HG03378 (cell line): ENCODE results near the gene BRD7.
"Not testable (repeated sequence)": the region's sequence is repeated elsewhere in the genome, so short reads cannot be mapped to it uniquely, and the experiment has no call there.

Experiments
- ATAC-seq: cut with Tn5 transposase; IDR thresholded peaks from one replicate; pipeline ENCODE4 v1.9.1; 2021; ENCODE audit warnings: mild to moderate bottlenecking, moderate library complexity; ENCODE audit not compliant: unreplicated experiment

Gene BRD7

DNA sequence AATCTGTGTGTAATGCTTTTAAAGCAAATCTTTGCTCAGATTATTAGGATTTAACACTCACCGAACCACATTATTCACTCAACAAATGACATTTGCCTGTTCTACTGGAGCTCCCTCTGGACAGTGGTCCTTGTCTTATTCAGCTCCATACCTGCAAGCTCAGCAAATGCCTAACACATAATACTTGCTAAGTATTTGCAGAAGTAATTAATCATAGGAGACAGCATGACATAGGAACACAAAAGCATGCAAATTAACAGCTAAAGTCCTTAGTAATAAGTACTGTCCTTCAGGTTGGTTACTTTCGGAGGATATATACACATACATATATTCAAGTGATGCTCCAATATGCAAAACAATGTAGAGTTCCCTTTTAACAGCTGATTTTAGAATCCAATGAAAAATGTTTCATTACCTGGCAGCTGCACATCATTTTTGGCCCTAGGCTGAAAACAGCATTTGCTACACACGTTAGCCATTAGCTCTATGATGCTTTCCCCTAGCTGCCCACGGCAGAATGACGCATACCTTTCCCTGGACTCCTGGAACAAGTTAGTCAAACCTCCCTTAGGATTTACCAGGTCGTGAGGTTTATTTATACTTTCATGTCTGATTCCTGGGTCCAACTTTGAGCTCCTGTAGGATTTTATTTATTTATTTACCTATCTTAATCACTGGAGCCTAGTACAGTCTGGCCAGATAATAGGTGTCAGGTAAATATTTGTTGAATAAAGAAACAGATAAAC lies 8.6 kb downstream of the BRD7 start:
- ATAC-seq, result no peak

DNA sequence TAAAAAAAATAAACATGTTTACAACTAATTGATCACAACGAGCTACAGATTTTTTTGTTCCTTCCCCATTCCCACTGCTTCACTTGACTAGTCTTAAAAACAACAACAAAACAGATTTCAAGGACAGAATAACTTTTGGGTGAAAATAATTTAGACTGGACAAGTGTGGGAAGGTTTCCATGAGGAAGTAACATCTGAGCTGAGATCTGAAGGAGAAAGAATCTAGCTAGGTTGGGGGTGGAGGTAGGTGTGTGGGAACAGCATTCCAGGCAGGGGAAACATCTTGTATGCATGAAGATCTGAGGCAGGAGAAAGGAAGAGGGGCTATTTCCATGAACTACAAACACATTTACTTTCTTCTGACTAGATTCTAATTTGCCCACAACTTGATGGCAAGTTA lies 9.2 kb downstream of the BRD7 start:
- no peak for ATAC-seq

DNA sequence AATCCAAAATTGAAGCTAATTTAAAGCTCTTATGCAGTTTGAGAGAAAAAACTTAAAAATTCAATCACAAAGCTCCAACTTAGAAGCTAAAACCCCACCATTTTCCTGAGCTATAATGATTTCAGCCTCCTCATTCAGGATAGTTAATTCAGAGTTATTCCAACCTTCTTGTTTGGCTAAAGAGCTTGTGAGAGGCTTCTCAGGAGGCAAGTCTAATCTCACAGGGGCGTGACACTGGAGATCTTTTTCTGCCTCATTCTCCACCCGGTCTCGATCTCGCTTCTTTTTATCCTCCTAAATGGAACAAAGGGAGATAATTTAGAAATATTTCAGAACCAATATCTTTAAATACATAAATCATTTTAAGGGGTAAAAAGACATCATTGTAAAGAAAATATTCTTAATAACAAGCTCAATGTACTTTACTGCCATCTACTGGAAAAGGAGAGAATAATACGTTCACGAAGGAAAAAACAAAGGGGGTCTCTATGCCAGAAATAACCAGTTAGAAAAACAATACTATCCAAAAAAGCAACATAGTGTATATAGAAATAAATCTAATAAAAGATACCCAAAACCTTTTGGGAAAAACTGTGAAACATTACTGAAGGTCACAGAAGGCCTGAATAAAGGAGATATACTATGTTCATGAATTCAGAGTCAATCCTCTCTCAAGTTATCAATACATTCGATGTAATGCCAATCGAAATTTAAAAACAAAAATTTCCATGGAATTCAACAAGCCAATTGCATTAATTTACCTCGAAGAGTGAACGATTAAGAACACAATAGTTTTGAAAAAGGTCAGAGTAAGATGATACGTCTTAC lies 13.9 kb downstream of the BRD7 start:
- no peak for ATAC-seq

DNA sequence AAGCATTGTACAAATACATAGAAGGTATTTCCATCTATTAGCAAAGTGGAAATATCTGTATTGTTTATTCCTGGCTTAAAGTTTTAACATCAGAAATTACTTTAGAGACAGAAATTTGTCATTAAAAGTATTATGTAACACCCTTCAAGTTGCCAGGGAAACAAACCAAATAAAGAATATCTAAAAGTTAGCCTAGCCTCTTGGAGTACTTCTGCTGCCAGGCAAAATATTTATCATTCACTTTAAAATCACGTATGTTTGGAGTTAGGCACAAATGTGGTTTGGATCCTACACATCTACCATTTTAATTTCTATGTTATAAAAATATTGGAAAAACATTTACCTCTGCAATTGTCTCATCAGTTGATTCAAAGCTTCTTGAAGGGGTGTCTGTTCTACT lies 14.7 kb downstream of the BRD7 start:
- no peak for ATAC-seq

DNA sequence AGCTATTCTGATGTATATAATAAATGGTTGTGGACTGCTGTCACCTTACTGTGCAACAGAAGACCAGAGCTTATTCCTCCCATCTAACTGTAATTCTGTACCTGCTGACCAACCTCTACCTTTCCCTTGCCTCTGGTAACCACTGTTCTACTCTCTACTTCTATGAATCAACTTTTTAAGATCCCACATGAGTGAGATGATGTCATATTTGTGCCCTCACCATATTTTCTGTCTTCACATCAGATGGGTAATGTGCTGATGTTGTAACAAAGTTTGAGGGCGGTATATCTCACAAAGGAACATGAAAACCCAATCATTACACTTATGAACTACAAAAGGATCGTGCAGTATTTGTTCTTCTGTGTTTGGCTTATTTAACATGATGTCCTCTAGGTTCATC lies 16.8 kb downstream of the BRD7 start:
- no peak for ATAC-seq

DNA sequence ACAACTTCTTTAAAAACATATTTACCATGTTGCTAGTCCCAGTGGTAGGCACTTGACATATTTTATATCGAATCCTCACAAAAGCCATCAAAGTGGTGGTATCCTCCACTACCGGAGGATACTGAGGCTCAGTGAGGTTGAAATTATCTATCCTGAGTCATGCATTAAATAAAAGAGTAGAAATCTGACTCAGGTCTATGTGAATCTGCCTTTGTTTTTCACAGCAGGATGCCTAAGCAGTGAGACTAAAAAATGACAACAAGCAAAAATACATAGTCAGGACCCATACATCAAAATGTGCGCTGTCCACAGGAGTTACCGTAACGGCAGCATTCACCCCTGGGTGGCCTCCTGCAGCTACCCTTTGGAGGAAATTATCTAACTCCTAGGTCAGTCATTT lies 17.7 kb downstream of the BRD7 start:
- ATAC-seq, result no peak

DNA sequence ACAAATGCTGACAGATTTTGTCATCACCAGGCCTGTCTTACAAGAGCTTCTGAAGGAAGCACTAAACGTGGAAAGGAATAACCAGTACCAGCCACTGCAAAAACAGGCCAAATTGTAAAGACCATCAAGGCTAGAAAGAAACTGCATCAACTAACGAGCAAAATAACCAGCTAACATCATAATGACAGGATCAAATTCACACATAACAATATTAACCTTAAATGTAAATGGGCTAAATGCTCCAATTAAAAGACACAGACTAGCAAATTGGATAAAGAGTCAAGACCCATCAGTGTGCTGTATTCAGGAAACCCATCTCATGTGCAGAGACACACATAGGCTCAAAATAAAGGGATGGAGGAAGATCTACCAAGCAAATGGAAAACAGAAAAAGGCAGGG lies 23.6 kb downstream of the BRD7 start:
- not testable (repeated sequence) for ATAC-seq

DNA sequence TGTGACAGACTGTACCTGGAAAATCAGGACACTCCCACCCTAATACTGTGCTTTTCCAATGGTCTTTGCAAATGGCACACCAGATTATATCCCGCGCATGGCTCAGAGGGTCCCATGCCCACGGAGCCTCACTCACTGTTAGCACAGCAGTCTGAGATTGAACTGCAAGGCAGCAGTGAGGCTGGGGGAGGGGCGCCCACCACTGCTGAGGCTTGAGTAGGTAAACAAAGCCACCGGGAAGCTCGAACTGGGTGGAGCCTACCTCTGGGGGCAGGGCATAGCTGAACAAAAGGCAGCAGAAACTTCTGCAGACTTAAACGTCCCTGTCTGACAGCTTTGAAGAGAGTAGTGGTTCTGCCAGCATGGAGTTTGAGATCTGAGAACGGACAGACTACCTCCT lies 25.2 kb downstream of the BRD7 start:
- not testable (repeated sequence) for ATAC-seq

DNA sequence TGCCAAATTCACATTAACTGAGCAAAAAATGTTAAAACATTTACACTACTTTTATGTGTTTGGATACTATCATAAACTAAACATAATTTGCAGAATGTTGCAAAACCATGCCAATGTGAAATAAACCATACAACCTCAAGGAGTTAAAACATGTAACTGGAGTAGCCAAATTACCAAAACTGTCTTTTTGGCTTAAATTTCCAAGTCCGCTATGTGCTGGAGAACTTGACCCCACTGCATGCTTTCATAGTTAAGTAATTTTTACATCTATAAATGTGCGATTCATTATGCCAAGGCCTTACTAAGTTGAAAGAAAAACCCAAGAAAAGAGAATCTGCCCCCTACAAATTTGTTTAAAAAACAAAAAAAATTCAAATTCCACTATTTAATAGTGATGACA lies 28.2 kb downstream of the BRD7 start:
- no peak for ATAC-seq

DNA sequence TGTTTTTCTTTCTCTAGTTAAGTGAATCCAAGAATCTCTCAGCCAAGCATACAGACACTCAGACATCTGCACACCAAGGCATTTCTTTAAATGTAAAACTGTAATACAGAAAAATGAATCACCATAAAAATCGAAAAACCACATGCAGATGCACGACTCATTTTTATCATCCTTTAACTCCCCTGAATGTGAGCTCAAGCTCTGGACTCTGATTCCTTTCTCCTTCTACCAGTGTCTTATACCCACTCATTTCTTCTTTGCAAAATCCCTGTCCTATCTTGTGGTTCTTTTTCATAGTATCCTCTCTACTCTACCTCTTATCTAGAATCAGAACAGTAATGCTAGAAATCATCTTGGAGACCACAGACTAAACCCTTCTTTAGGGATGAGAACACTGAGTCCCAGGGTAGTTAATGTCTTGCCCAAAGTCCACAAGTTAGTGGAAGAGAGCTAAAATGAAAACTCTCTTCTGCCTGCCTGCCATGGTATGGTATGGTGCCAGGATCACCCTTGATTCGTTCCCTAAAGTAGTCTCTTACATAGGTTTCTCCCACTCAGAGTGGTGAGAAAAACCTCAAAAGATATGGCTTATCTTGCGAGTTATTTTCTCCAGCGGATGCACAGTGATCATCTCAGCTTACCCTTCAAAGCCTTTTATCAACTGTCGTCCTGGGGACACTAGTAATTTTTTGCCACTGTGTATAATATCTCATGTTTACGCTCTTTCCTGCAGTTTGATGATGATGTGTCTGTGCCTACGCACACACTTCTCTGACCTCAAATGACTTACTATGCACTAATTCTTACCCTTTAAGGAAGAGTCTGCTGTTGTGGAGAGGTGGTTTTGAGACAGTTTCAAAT lies 30.2 kb downstream of the BRD7 start:
- no peak for ATAC-seq

DNA sequence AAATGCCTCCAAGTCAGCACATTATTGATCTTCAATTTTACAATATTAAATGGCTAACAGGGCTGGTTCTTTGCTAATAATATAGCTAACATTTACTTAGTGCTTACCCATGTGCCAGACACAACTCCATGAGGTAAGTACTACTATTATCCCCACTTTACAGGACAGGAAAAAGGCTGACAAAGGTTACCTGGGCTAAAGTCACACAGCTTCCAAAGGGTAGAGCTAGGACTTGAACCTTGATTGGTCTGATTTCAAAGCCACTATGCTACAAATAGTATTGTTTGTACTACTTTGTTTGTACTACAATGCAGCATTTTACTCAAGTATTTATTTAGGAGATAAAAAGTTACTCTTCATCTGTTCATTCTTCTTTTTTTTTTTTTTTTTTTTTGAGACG lies 31.9 kb downstream of the BRD7 start:
- ATAC-seq, result no peak

DNA sequence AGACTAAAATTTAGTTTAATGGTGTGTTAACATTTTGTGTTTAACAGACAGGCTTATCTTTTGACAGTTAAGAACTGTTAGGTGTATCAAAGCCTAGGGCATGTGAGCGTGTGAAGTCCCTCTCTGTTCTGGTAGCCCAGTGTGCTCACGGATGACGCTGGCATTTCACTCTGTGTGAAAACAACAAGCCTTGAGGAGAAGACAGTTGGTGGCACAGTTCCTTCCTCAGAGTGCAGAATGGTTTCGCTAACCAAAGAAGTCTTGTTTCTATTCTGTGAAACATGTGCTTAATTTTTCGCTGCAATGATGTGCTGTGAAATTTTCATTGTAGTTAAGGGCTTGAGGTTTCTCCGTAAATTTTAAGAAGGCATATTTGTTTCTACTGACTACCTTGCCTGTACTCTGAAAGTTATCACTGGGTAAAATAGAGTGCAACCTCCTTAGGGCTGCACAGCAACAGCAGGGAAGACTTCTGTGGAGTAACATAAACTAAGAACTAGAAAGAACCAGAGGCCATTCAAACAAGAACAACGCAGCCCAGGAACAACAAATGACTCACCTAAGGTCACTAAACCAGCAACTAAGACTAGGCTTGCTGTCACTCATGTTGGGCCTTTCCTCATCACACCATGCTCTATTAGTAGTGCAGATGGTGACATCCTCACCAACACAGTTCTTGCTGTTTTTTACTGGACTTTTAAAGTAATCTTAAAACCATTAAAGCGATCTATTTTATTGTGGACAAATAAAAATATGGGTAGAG lies 33.4 kb downstream of the BRD7 start:
- ATAC-seq, result peak; percentile 49

DNA sequence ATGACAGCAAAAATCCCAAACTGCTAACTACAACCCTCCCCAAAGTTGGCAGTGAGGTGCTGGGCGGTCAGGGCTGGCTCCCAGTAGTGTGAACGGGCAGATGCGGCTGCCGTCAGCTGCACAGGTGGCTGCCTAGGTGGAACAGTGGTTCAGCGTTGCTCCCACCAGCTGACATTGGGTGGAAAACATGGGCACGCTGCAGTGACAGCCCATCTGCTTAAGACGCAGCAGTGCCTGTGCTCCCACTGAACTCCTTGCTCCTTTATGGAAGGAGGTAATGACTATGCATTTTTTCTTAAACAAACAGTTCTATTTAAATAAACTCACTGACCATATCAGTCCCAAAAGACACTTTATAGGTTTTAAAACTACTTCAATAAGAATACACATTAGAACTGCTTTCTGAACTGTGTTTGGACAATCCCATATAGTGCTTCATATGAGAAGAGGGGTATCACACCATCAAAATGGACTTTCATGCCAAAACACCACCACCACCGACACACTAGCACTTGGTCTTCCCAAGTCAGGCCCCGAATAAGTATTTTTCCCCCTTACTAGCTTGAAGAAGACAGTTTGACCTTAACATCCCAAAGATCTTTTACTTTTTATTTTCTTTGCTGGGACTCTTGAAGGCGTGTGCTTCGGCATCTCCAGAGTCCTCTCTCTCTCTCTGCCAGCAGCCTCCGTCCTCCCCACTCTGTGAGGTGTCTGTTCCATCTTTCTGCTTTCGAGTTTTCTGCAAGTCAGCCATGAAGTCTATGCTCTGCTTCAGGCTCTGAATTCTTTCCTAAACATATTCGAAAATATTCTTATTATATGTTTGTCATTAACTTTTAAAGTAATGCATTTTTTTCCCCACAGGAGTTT lies 34.4 kb downstream of the BRD7 start:
- ATAC-seq, result no peak

DNA sequence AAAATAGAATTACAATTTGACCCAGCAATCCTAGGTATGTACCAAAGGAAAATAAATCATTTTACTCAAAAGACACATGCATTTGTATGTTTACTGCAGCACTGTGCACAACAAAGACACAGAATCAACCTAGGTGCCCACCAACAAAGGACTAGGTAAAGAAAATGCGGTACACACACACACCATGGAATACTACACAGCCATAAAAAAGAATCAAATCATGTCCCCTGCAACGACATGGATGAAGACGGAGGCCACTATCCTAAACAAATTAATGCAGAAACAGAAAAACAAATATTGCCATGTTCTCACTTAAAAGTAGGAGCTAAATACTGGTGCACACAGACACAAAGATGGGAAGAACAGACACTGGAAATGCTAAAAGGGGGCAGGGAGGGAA lies 36.2 kb downstream of the BRD7 start:
- ATAC-seq, result no peak

DNA sequence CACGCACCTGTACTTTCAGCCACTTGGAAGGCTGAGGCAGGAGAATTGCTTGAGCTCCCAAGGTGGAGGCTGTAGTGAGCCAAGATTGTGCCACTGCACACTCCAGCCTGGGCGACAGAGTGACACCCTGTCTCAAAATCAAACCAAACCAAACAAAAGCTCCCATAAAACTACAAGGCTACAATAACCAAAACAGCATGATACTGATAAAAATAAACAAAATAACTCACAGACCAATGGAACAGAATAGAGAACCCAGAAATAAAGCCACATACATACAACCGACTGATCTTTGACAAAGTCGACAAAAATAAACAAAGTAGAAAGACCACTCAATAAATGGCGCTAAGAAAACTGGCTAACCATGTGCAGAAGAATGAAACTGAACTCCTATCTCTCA lies 37.2 kb downstream of the BRD7 start:
- no peak for ATAC-seq

DNA sequence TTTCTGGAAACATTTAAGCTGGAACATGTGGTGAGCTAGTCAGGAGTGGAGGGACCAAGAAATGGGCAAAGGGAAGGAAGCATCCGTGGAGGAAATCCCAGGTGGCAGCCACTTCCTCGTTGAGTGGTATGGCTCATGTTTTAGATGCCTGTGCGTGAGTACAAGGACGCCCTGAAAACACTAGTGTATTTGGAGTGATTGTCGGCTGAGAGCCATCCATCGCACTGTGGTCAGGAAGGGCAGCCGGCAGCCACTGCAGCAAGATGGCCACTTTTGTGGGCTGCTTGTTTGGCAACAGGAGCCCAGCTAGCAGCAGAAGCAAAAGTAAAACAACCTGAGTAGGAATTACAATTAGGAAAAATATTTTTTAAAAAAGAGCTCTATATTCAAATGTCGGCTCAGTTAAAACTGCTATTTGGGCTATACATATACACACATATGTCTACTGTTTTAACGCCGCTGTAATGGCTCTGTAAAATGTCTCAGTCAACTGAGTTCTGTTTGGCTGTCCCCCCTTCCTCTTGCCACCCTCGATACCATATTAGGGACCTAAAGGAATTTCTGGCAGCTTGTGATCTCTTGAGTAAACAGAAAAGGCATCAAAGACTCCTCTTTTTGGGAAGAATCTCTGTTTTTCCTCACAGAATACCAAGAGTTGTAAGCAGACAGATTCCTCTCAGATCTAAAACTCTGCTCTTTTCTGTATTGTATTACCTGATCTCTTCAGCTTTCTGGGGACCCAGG lies 39.2 kb downstream of the BRD7 start:
- ATAC-seq, result no peak

DNA sequence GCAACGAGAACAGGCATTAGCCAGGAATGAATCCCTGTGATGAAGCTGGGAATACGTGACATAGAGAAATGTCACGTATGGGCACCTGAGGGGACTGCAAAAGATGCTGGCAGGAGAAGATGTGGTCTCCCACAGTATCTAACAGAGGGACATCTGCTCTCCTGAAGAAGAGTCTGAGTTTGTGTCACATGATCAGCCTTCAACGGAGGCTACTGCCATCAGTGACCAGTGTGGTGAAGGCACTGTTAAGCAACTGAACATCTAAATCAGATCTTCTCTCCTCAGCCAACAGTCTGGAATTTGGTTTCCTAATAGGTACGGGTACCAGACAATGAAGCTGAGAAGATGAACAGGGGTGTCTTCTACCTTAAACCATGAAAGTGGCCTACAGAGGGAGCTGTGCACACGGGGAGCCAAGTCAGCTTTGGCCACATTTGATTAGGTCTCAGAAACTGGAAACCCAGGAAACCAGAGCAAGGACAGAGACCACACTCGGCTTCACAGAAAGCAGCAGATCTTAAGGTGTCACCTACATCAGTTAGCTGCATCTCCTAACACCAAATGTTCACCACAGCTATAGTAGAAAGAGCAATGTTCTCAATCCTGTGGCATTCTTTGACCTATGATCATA lies 41.8 kb downstream of the BRD7 start:
- ATAC-seq, result peak; percentile 66

DNA sequence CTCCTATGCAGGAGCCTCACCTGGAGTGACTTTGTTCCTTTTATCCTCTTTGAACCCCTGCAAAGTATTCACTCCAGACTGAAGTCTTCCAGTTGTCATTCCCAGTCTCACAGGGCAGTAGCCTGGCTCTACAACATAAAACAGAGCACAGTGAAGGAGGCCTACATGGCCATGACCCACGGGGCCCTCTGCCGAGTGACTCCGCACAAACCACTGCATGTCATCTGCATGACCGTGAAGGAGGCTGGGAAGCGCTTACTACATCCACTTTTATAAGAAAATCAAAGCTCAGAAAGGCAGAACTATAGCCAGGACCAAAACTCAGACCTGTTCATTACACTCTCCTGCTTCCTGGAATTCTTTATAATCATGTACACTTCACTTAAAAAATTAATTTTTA lies 42.5 kb downstream of the BRD7 start:
- no peak for ATAC-seq

DNA sequence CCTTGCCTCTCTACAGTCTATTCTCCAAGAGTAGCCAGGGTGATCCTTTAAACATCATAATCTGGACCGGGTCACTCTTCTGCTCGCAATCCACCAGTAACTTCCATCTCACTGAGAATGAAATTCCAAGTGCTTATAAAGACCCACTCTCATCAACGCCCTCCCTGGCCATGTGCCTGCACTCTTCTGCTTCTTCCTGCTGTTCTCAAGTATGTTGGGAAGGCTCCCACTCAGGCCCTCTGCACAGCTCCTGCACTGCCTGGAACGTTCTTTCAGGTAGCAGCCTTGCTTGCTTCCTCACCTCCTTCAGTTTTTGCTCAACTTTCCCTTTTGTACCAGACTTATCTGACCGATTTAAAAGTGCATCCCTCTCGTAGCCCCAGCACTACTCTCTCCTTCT lies 44.4 kb downstream of the BRD7 start:
- ATAC-seq, result no peak
